Measurements from ENCODE around the gene NMUR2. TPM values are rescaled to one million over a fixed set of nuclear protein-coding genes. Genes with fewer than 3 reads are reported as not detected.

Gene NMUR2
- total and polyA plus RNA-seq, 2 experiments from 2014 or later = not detected

DNA sequence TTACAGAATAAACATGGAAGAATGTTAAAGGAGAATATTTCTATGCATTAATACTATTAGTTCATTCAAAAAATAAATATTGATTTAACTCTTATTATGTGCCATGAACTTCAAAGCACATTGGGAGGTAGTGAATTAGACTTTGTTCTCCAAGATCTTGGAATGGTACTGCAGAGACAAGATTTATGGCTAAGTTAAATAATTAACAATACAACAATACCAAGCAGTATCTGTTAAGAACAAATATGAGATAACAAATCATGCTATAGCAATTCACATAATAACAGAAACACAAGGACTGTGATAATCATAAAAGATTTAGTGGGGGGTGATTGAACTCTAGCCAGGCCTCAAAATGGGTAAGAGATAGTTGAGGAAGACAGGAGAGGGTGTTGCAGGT, 11.6 kb downstream of the NMUR2 start:
- H3F3A ChIP-seq (replicated peaks; ENCODE audit: low read depth) = no peaks in the 10 kb centered on the region
- H3K27me3 ChIP-seq (ENCODE audit: insufficient read depth) = no peaks in the 10 kb centered on the region
- H3K4me1 ChIP-seq (ENCODE audit: insufficient read depth) = peaks cover 2% of the 10 kb centered on the region; the same call in 1 of the 2 replicates
- TF ChIP-seq POLR2AphosphoS5 (IDR thresholded peaks at IDR 0.05; ENCODE audit: low read depth) = no peak
- no peak for TF ChIP-seq ZNF114 (CRISPR knock-in tag; IDR thresholded peaks at IDR 0.05)
- no peak for TF ChIP-seq EZH2 (IDR thresholded peaks at IDR 0.05; ENCODE audit: low read depth, unreplicated experiment)
- no peak for TF ChIP-seq CTCF (conservative IDR thresholded peaks at IDR 0.05; ENCODE audit: low read depth in 2 of 2)
- TF ChIP-seq EZH2phosphoT487 (IDR thresholded peaks at IDR 0.05; ENCODE audit: unreplicated experiment) = no peak
- no peak for TF ChIP-seq JUNB (IDR thresholded peaks at IDR 0.05; ENCODE audit: unreplicated experiment)
- TF ChIP-seq, protein P1, sequence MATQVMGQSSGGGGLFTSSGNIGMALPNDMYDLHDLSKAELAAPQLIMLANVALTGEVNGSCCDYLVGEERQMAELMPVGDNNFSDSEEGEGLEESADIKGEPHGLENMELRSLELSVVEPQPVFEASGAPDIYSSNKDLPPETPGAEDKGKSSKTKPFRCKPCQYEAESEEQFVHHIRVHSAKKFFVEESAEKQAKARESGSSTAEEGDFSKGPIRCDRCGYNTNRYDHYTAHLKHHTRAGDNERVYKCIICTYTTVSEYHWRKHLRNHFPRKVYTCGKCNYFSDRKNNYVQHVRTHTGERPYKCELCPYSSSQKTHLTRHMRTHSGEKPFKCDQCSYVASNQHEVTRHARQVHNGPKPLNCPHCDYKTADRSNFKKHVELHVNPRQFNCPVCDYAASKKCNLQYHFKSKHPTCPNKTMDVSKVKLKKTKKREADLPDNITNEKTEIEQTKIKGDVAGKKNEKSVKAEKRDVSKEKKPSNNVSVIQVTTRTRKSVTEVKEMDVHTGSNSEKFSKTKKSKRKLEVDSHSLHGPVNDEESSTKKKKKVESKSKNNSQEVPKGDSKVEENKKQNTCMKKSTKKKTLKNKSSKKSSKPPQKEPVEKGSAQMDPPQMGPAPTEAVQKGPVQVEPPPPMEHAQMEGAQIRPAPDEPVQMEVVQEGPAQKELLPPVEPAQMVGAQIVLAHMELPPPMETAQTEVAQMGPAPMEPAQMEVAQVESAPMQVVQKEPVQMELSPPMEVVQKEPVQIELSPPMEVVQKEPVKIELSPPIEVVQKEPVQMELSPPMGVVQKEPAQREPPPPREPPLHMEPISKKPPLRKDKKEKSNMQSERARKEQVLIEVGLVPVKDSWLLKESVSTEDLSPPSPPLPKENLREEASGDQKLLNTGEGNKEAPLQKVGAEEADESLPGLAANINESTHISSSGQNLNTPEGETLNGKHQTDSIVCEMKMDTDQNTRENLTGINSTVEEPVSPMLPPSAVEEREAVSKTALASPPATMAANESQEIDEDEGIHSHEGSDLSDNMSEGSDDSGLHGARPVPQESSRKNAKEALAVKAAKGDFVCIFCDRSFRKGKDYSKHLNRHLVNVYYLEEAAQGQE (IDR thresholded peaks at IDR 0.05; ENCODE audit: unreplicated experiment) = no peak
- TF ChIP-seq, protein P2, sequence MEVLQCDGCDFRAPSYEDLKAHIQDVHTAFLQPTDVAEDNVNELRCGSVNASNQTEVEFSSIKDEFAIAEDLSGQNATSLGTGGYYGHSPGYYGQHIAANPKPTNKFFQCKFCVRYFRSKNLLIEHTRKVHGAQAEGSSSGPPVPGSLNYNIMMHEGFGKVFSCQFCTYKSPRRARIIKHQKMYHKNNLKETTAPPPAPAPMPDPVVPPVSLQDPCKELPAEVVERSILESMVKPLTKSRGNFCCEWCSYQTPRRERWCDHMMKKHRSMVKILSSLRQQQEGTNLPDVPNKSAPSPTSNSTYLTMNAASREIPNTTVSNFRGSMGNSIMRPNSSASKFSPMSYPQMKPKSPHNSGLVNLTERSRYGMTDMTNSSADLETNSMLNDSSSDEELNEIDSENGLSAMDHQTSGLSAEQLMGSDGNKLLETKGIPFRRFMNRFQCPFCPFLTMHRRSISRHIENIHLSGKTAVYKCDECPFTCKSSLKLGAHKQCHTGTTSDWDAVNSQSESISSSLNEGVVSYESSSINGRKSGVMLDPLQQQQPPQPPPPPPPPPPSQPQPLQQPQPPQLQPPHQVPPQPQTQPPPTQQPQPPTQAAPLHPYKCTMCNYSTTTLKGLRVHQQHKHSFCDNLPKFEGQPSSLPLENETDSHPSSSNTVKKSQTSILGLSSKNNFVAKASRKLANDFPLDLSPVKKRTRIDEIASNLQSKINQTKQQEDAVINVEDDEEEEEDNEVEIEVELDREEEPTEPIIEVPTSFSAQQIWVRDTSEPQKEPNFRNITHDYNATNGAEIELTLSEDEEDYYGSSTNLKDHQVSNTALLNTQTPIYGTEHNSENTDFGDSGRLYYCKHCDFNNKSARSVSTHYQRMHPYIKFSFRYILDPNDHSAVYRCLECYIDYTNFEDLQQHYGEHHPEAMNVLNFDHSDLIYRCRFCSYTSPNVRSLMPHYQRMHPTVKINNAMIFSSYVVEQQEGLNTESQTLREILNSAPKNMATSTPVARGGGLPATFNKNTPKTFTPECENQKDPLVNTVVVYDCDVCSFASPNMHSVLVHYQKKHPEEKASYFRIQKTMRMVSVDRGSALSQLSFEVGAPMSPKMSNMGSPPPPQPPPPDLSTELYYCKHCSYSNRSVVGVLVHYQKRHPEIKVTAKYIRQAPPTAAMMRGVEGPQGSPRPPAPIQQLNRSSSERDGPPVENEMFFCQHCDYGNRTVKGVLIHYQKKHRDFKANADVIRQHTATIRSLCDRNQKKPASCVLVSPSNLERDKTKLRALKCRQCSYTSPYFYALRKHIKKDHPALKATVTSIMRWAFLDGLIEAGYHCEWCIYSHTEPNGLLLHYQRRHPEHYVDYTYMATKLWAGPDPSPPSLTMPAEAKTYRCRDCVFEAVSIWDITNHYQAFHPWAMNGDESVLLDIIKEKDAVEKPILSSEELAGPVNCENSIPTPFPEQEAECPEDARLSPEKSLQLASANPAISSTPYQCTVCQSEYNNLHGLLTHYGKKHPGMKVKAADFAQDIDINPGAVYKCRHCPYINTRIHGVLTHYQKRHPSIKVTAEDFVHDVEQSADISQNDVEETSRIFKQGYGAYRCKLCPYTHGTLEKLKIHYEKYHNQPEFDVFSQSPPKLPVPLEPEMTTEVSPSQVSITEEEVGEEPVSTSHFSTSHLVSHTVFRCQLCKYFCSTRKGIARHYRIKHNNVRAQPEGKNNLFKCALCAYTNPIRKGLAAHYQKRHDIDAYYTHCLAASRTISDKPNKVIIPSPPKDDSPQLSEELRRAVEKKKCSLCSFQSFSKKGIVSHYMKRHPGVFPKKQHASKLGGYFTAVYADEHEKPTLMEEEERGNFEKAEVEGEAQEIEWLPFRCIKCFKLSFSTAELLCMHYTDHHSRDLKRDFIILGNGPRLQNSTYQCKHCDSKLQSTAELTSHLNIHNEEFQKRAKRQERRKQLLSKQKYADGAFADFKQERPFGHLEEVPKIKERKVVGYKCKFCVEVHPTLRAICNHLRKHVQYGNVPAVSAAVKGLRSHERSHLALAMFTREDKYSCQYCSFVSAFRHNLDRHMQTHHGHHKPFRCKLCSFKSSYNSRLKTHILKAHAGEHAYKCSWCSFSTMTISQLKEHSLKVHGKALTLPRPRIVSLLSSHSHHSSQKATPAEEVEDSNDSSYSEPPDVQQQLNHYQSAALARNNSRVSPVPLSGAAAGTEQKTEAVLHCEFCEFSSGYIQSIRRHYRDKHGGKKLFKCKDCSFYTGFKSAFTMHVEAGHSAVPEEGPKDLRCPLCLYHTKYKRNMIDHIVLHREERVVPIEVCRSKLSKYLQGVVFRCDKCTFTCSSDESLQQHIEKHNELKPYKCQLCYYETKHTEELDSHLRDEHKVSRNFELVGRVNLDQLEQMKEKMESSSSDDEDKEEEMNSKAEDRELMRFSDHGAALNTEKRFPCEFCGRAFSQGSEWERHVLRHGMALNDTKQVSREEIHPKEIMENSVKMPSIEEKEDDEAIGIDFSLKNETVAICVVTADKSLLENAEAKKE (CRISPR knock-in tag; IDR thresholded peaks at IDR 0.05) = no peak
- no peak for TF ChIP-seq CREB1 (CRISPR knock-in tag; IDR thresholded peaks at IDR 0.05; ENCODE audit: low read depth)
- no peak for TF ChIP-seq STAT1 (IDR thresholded peaks at IDR 0.05; ENCODE audit: unreplicated experiment)
- no peak for TF ChIP-seq ETS1 (IDR thresholded peaks at IDR 0.05)
- no peak for TF ChIP-seq ZNF331 (CRISPR knock-in tag; IDR thresholded peaks at IDR 0.05; ENCODE audit: low read depth)
- TF ChIP-seq NANOG (IDR thresholded peaks at IDR 0.05; ENCODE audit: borderline replicate concordance) = no peak
- H3K27ac ChIP-seq (ENCODE audit: low read depth) = no peak overlapping the region
- no peaks in the 10 kb centered on the region for H4K20me1 ChIP-seq (replicated peaks; ENCODE audit: insufficient read depth)
- Mint-ChIP-seq H3K9me3 (peaks cover 25% of the 10 kb centered on the region), H3K27ac (no peak overlapping the region), H3K4me1 (peaks cover 5% of the 10 kb centered on the region), H3K27me3 (ENCODE audit: insufficient read depth, low read depth, poor library complexity) (no peaks in the 10 kb centered on the region), H3K4me3 (no peak overlapping the region), H3K36me3 (ENCODE audit: low read depth) (peaks cover 21% of the 10 kb centered on the region; the same call in 2 of the 3 replicates)
- no peaks in the 10 kb centered on the region for H3K79me2 ChIP-seq (replicated peaks; ENCODE audit: insufficient read depth)
- H3K9me2 ChIP-seq (ENCODE audit: insufficient read depth) = peaks cover 8% of the 10 kb centered on the region
- no peaks in the 10 kb centered on the region for H3K36me3 ChIP-seq (ENCODE audit: insufficient read depth)
- DNase-seq (ENCODE audit: low spot score) (no peak), ATAC-seq (no peak)
- no peak overlapping the region for H3K4me3 ChIP-seq
- H2AFZ ChIP-seq = no peak overlapping the region
- H3K4me2 ChIP-seq = no peak overlapping the region

Measured in GM23338 (cell line).